ENCODE results near the gene ELF5. TPM values are rescaled to one million over a fixed set of nuclear protein-coding genes. Genes with fewer than 3 reads are reported as not detected.

The ELF5 gene
- total RNA-seq, 1 donor from 2014 or later, result not detected

DNA sequence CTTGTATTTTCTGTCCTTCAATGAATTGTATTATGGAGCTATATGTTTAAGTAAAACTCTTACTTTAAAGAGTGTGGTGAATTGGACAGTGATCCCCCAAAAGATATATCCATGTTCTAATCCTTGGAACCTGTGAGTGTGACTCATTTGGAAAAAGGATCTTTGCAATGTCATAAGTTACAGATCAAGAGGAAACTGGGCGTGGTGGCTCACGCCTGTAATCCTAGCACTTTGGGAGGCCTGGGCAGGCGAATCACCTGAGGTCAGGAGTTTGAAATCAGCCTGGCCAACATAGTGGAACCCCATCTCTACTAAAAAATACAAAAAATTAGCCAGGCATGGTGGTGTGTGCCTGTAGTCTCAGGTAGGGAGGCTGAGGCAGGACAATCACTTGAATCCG lies 36.7 kb downstream of the ELF5 start:
- DNase-seq (ENCODE audit: low read depth), result no peak
- no peak overlapping the region for H3K4me3 ChIP-seq (ENCODE audit: low read depth, low read length)
- no peak for TF ChIP-seq CTCF (conservative IDR thresholded peaks at IDR 0.05; ENCODE audit: low read depth, low read length)

GRCh38 chr11:34475656-34476055 lies 37.9 kb downstream of the ELF5 start:
- no peak overlapping the region for H3K4me3 ChIP-seq (ENCODE audit: low read depth, low read length)
- DNase-seq (ENCODE audit: low read depth), result no peak
- no peak for TF ChIP-seq CTCF (conservative IDR thresholded peaks at IDR 0.05; ENCODE audit: low read depth, low read length)

DNA sequence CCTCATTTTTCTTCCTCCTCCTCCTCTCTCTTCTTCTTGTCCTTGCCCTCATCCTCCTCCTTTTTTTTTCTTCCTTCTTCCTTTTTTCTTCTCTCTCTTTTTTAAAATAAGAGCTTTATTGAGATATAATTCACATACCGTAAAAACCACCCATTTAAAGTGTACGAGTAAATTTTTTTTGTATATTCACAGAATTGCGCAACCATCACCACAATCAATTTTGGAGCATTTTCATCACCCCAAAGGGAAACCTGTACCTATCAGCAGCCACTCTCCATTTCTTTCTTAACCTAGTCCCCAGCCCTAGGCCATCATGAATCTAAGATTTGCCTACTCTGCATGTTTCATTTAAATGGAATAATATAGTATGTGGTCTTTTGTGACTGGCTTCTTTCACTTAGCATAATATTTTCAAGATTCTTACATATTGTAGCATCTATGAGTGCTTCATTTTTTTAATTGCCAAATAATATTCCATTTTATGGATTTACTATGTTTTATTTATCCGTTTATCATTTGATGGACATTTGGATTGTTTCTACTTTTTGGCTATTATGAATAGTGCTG lies 39.9 kb downstream of the ELF5 start:
- DNase-seq (ENCODE audit: low read depth), result no peak
- H3K4me3 ChIP-seq (ENCODE audit: low read depth, low read length), result no peak overlapping the region
- TF ChIP-seq CTCF (conservative IDR thresholded peaks at IDR 0.05; ENCODE audit: low read depth, low read length), result no peak

DNA sequence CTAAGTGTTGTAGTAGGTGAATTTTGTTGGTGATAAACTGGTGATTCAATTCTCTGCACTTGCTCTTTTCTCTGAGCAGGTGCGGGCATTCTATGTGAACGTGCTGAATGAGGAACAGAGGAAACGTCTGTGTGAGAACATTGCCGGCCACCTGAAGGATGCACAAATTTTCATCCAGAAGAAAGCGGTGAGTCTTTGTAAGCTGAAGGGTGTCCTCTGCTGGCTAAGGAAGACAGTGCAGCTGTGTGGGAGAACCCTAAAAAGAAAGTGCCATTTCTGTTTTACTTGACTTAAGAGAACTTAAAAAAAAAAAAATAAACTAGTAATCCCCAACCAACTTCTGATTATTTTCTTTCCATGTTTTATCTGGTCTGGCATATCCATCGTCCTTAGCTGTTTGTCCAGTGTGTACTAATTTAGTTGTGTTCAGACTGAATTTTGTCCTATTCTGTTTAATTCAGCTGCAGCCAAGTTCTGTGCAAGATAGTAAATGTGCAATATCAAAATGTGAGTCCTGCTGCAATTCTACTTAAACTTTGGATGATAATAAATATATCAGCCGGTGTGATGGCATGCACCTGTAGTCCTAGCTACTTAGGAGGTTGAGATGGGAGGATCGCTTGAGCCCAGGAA lies 45.3 kb downstream of the ELF5 start:
- peak; percentile 6 for DNase-seq (ENCODE audit: low read depth)
- H3K4me3 ChIP-seq (ENCODE audit: low read depth, low read length), result no peak overlapping the region
- peak; percentile 90 for TF ChIP-seq CTCF (conservative IDR thresholded peaks at IDR 0.05; ENCODE audit: low read depth, low read length)

DNA sequence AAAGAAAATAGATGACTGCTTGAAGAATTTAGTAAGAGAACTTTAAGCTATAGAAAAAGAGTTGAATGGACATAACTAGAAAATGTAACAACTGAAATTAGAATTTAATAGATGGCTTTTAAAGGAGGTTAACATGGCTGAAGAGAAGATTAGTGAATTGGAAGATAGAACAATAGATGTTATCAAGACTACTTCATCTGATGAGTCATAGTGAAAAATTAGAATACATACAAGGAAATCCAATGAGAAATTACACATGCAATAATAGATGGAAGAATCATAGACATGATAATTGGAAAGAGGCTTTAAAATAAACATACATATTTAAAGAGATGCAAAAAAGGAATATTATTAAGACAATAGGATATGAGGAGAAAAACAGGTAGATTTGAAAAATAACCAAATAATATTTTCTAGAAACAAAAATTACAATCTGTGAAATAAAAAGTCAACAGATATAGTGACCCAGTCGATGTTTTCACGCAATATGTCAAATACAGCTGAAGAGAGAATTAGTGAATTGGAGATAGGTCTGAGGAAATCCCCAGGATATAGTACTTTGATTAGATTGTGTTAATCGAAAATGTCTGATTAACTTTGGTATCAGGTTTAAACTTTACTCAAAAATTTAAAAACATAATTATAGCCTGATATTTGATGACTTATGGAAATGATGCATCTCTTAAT lies 46.6 kb downstream of the ELF5 start:
- no peak for TF ChIP-seq CTCF (conservative IDR thresholded peaks at IDR 0.05; ENCODE audit: low read depth, low read length)
- DNase-seq (ENCODE audit: low read depth), result no peak
- no peak overlapping the region for H3K4me3 ChIP-seq (ENCODE audit: low read depth, low read length)

- no peak for DNase-seq (ENCODE audit: low read depth)
Measured at GRCh38 chr11:34464591-34465051, 49.0 kb downstream of the ELF5 start.

More at GRCh38 chr11:34464591-34465051, 49.0 kb downstream of the ELF5 start:
- no peak overlapping the region for H3K4me3 ChIP-seq (ENCODE audit: low read depth, low read length)
- no peak for TF ChIP-seq CTCF (conservative IDR thresholded peaks at IDR 0.05; ENCODE audit: low read depth, low read length)
